ENCODE results near the gene MAJIN.
"Not testable (repeated sequence)": the region's sequence is repeated elsewhere in the genome, so short reads cannot be mapped to it uniquely, and the experiment has no call there.

The MAJIN gene

DNA sequence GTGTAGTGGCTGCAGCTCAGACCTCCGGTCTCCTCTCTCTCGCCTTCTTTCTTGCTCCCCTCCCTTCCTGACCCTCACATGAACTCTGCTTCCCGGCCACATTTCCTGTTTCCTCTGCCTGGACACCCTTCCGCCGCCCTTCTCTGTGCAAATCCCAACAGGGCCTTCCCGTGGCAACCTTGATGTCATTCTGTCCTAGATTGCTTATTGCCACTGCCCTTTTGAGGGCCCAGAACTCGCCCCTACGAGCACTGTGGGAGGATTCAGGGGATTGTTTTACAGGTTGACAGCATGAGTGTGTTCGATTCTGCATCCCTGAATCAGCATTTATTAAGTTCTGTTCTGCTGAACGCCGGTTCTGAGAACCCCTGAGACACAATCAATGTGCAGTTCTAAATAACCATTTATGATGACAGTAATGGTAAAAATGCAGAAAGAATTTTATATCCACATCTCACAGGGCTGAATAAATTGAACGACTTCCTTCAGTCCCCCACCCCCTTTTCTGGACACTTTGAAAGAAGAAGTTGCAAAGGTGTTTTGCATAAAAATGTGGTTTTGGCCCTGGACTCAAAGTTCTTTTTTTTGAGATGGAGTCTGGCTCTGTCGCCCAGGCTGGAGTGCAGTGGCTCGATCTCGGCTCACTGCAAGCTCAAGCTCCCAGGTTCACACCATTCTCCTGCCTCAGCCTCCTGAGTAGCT lies 18.5 kb upstream of the MAJIN start:
- no peak for DNase-seq

- no peak for DNase-seq
Observed at GRCh38 chr11:64989416-64989815, 17.5 kb upstream of the MAJIN start.

- DNase-seq = no peak
Observed at GRCh38 chr11:64987998-64988854, 16.3 kb upstream of the MAJIN start.

DNA sequence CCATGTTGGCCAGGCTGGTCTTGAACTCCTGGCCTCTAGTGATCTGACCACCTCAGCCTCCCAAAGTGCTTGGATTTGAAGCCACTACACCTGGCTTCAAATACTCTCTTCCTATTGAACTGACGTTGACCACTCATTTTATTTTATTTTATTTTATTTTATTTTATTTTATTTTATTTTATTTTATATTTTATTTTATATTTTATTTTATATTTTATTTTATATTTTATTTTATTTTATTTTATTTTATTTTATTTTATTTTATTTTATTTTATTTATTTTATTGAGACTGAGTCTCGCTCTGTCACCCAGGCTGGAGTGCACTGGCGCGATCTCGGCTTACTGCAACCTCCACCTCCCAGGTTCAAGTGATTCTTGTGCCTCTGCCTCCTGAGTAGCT lies 11.4 kb upstream of the MAJIN start:
- DNase-seq = not testable (repeated sequence)

GRCh38 chr11:64976651-64977050 lies 4.7 kb upstream of the MAJIN start:
- DNase-seq = no peak

DNA sequence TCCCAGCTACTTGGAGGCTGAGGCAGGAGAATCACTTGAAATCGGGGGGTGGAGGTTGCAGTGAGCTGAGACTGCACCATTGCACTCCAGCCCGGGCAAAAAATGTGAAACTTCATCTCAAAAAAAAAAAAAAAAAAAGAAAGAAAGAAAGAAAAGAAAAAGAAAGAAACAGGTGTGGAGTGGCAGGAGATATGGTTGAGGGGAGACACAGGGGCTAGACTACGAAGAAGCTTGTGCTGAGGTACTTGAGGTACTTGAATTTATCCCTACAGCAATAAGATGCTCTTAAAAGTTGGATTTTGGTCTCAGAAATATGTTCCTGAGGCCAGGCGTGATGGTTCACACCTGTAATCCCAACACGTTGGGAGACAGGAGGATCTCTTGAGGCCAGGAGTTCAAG lies 2.2 kb upstream of the MAJIN start:
- DNase-seq = no peak

DNA sequence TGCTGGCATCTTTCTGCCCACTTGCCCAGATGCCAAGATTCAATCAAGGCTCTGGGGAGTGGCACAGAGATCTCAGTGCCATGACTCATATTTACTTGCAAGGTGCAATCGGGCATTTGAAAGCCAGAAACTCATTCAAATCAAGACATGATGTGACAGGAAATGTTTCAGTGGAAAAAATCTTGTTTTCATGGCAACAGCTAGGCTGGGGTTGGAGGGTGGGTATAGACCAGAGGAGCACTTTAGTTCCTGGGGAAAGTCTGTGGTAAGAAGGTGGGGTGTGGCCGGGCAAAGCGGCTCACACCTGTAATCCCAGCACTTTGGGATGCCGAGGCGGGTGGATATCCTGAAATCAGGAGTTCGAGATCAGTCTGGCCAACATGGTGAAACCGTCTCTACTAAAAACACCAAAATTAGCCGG lies 1.2 kb downstream of the MAJIN start:
- no peak for DNase-seq

GRCh38 chr11:64969209-64969608 lies 2.7 kb downstream of the MAJIN start:
- no peak for DNase-seq

GRCh38 chr11:64967375-64967774 lies 4.5 kb downstream of the MAJIN start:
- DNase-seq = no peak

DNA sequence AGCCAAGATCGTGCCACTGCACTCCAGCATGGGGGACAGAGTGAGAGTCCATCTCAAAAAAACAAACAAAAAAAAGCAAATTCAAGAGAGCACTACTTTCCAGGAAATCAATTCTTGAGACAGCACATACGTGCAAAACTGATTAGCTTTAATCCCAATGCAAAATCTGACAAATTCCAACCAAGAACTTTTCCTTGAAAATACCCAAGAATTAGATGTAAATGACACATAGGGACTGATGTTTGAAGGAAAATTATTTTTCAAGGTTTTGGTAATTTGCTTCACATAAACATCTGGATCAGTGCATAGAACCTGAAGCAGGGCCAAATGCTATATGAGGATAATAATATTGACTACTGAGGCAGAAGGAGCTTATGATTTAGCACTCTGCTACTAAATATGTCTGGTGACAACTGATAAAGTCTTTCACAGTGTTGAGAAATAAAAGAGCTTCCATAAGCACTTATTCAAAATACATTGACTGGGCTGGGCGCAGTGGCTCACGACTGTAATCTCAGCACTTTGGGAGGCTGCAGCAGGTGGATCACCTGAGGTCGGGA lies 8.8 kb downstream of the MAJIN start:
- no peak for DNase-seq

DNA sequence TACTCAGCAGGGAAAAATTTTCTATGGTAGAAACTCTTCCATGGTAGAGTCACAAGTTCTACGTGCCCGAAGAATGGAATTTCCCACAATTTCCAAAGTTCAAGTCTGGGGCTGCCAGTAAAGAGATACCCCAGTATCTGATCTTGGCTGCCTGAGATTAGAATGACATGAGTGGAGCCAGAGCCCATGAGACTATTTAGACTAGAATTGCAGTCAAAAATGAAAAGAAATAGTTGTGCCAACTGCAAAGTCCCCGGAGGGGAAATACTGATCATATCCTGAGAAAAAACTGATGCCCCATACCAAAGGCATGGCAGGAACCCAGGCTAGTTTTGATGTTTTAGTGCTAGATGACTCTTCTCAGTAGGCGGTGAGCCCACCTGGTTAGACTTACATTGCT lies 11.2 kb downstream of the MAJIN start:
- no peak for DNase-seq

DNA sequence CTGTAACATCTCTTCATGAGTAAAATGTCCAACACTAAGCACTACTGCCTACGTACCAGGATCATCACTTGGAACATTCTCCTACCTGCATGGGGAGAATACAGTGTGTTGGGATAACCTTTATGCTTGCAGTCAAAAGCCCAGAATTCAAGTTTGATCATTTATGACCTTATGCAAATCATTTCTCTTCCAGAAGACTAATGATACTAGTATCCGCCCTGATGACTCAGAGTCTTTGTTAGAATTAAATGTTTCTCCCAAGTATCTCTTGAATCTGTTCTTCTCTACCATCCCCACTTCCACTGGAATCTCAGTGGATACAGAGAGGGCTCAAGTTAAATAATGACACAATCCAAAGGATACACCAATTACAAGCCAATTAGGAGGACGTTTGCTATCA lies 12.4 kb downstream of the MAJIN start:
- DNase-seq = no peak

- DNase-seq = no peak
Observed at GRCh38 chr11:64954201-64954600, 17.7 kb downstream of the MAJIN start.

DNA sequence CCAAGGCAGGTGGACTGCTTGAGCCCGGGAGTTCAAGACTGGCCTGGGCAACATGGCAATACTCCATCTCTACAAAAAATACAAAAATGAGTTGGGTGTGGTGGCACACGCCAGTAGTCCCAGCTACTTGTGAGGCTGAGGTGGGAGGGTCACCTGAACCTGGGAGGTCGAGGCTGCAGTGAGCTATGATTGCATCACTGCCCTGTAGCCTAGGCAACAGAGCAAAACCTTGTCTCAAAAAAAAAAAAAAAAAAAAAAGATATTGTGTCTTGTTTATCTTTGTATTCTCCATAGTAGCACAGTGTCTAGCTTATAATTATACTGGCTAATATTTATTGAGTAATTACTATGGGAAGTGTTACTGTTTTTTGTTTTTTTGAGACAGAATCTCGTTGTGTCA lies 20.4 kb downstream of the MAJIN start:
- DNase-seq = no peak

- no peak for DNase-seq
Observed at GRCh38 chr11:64947208-64947814, 24.6 kb downstream of the MAJIN start.

DNA sequence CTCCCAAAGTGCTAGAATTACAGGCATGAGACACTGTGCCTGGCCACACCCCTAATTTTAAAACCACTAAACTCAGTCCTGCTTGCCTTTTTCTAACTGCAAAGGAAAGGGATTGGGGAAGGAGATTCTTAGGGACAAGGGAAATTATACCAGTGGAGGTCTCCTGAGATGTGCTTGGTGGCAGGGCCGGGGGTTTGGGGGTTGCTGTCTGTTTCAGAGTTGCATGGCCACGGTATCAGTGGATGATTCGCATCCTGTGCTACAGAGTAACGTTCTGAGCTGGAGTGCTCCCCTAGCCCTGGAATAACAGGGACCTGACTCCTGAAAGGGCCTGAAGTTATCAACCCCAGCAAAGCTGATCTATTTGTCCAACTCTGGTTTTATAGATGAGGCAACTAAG lies 35.4 kb downstream of the MAJIN start:
- no peak for DNase-seq

DNA sequence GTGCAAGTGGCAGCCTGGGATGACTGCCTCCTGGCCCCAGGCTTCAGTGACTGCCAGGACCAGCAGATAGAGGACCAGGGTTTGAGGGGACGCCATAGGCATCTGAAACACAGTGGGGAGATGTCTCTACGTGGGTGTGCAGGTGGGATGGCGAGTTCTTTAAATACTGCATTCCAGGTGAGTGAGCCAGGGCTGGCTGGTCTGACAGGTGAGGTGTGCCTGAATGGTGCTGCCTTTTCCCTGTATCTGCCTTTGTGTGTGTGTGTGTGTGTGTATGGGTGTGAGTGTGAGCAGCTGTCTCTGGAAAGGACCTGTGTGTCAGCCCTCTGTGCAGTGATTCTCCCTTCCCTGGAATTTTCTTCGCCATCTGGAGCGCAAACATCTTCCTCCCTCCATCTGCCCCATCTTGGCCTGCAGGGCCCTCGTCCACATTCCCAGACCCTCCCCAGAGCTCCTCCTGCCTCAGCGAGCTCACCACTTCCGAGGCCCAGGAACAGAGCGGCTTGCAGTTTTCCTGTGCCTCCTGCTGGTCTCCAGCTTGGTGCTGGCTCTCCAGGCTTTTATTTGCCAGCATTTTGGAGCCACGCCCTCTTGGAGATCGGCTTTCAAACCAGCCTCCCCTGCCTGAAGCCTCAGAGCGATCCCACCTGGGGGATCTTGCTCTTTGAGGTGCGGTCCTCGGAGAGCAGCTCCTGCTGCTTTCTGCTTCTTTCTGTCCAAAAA lies 36.4 kb downstream of the MAJIN start, which contains the start of gene GPHA2:
Gene GPHA2 (minus strand): TSS at position 535 of the 723 bp plus-strand sequence. CDS start 433 bp downstream, at position 102.
- DNase-seq = peak; percentile 61

- no peak for DNase-seq
Observed at GRCh38 chr11:64934682-64935358, 37.1 kb downstream of the MAJIN start.

GRCh38 chr11:64933935-64934681 lies 37.8 kb downstream of the MAJIN start:
- DNase-seq = no peak

GRCh38 chr11:64933213-64933934 lies 38.5 kb downstream of the MAJIN start:
- no peak for DNase-seq

Data from right kidney (tissue), 1 donor.